HG03097 (cell line): ENCODE results near the gene LIMCH1.
"Not testable (repeated sequence)": the region's sequence is repeated elsewhere in the genome, so short reads cannot be mapped to it uniquely, and the experiment has no call there.

Experiments used
- ATAC-seq: cut with Tn5 transposase; IDR thresholded peaks from one replicate; pipeline ENCODE4 v1.9.1; 2021; ENCODE audit not compliant: unreplicated experiment, low FRiP score

Gene LIMCH1

DNA sequence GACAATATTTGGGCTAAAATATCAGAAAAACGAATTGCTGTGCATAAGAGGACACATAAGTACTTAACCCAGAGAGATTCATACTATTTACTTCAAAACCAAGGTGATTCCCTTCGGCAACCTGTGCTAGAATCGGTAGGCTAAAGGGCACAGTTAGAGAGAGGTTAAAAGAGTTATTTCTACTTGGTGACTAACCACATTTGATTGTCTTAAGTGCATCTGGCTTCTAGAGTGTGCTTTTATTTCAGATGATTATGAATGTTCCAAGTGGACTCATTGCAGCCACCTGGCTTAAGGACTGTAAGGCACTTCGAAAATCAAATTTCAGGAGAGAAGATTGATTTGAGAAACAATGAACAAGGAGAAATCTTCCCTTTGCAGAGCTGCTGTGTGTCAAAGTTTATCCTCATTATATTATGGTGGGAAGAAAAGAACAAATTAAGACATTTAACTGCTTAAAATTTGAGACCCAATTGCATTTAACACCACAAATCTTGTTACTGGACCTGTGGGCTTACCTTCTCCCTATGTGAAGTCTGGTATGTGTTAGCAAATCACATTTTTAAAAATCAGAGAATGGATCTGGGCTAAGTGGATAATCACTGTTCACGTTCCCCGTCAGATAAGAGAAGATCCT lies 176.5 kb downstream of the LIMCH1 start:
- no peak for ATAC-seq

DNA sequence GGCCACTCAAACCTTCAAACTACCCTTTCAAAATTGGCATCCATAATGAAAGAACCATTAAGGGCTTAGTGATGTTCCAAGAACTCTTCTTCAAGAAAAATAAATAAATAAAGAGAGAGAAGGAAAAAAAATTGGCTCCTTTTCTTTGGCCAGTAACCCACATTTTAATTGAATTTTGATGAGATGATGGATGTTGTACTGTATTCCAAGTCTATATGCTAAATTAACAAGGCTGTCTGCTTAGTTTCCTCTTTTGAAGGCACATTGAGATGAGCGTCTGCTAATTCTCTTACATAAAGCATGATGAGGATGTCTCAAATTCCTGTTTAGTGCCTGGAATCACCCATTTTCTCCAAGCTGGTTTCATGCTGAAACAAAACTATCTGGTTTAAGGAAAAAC lies 177.2 kb downstream of the LIMCH1 start:
- ATAC-seq: no peak

DNA sequence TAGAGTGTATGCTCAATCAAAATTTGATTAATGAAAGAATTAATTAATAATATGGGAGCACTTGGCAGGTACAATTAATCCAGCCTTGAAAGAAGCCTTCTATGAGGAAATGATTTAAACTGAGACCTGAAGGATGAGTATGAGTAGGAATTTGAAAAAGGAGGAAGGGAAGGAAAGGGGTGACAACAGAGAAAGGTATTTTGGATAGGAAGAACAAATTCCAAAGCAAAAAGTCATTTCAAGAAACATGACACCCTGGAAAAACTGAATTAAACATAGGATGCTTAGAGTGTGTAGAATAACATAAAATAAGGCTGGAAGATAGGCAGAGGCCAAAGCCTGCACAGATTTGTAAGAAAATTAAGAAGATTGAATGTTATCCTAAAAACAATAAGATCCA lies 180.9 kb downstream of the LIMCH1 start:
- ATAC-seq: no peak

DNA sequence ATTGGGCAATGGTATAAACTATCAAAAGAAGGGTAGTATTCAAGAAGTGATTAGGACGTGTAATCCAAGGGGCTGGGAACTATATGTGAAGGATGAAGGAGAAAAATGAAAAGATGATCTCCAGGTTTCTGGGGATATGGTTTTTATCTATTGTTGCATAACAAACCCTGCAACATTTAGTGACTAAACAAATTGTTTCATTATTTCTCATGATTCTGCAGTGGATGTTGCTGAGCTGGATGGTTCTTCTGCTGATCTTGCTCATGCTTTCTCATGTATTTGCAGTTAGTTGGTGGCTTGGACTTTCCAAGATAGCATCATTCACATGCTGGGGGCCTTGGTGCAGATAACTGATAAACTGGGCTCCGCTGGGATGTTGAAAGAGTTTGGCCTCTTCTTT lies 181.5 kb downstream of the LIMCH1 start:
- ATAC-seq: no peak

DNA sequence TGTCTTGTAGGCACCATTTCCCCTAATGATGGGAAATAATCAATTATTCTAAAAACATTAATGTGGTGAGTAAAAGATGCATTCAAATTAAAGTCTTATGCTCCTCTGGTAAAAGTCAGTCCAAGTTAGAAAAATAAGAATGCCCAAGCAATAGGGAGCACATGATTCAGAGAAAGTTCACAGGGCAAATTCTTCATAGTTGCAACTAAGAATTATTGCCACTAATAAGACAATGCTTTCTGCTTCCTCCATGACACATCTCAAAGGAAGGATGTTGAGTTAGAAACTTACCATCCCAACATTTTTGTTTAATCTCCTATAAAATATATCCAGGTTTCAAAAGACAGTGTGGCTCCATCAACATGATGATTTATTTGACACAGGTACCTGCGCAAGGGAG lies 184.2 kb downstream of the LIMCH1 start:
- ATAC-seq: no peak

DNA sequence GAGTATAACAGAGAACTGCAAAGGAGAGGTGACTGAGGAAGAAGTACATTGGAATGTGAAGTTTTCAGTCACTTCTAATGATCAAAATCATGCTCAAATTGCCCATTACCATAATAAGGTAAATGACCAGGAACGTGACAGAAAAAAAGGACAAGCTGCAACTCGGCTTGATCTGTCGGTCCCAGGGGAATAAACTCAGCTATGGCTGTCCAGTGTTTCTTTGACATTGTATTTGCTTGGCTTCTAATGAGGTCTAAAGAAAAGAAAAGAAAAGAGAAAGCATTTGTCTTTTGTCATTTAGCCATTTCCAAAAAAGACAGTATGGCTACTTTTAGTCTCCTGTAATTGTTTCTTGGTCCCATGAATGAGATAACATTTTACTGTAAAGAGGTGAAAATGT lies 185.3 kb downstream of the LIMCH1 start:
- no peak for ATAC-seq

DNA sequence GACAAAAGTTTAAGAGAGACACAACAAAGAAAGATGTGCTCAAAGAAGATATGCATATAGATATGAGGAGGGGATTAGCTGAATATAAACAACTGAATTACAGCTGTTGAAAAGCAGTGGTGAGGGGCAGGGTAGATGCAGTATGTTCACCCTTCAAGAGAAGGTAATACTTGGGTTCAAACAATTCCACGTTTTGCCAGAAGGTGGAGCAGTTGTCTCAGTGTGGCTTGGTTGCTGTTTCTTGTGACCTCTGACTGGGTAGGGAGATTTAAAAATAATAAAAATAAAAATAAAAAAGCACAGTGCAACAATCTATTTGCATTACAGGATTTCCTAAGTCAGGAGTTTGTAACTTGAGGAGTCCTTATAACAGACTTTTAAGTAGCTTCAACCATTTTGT lies 187.3 kb downstream of the LIMCH1 start:
- no peak for ATAC-seq

DNA sequence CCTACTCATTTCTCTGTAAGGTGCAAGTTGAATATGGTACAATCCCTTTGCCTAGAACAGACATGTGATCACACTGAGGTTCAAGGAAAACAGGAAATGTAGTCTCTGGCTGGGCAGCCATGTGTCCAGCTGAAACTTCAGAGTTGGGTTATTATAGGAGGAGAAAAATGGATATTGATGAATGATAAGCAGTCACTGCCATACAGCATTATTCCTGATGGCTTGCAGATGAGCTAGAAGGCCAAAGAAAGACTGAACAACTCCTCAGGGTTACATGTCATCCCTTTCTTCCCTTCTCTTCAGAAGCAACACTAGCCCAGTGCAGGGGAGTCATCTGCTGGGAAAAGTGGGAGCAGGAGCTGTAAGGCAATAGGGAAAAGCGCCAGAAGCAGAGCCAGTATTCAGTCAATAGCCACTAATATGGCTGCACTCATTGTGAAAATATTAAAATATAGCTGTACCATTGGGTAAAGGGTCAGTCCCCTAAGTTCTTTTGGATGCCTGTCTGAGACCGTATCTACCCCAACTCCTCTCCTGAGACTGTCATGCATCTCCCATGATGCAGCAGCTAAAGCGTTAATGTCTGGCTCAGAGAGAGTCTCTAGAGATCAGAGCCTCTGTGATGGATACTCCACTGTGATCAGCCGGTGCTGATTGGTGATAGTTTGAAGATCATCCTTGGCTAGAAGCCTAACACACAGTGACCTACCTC lies 190.1 kb downstream of the LIMCH1 start:
- no peak for ATAC-seq

DNA sequence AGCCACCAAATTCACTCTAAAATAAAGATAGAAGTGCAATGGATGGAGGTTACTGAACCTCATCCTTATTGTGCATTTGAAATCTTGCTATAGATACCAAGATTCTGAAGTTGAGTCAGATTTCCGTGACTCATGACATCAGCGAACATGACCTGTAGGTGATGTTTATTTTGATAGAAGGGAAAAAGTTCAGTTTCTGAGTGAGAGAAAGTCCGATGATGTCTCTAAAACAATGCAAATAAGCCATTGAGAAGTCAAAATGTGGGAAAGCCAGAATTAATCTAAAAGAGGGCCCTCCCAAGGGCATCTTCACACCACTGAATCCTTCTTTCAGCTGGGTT lies 190.6 kb downstream of the LIMCH1 start:
- no peak for ATAC-seq

DNA sequence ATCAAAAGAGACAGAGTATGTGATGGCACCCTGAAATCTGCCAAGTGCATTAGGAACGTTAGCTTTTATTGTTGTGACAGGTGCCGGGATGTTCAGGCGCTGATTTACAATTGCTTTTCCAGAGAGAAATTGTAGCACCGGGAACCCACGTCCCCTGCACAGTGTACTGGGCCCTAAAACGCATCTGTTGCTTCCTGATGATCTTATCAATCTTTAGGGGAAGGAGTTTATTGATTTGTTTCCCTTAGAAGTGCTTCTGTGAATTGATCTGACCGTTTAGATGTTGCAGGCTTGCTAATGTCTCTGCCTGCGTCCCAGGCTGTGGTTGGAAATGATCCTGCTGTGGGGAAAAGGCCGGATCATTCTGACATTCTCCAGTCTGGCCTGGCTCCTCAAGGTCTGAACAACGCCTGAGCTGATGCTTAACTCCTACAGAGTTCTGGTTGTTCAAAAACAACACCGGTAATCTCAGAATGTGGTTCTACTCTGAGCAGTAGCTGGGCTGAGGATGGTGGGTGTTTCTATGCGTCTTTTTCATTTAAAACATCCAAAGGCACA lies 193.7 kb downstream of the LIMCH1 start:
- ATAC-seq: no peak

DNA sequence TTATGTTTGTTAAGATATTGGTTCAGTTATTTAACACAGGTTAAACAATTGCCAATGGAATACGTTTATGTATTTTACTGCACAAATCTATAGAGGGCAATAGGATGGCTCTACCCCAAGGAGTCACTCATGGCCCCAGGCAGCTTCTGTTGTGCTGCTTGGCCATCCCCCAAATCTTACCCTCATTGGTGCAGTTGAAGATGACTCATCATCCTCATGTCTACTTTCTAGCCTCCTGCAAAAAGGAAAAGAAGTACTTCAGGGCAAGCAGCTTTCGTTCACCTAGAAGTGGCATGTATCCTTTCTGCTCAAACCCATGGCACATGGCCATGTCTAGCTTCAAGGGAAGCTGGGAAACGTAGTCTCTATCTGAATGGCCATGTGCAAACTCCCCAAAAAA lies 196.4 kb downstream of the LIMCH1 start:
- no peak for ATAC-seq

DNA sequence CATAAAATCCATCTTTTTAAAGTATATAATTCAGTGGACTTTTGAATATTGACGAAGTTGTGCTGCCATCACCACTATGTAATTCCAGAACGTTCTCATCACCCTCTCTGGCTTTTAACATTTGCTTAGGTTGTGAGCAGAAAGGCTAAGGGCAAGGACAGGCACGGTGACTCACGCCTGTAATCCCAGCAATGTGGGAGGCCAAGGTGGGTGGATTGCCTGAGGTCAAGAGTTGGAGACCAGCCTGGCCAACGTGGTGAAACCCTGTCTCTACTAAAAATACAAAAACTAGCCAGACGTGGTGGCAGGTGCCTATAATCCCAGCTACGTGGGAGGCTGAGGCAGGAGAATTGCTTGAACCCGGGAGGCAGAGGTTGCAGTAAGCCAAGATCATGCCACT lies 199.5 kb downstream of the LIMCH1 start:
- ATAC-seq: not testable (repeated sequence)

DNA sequence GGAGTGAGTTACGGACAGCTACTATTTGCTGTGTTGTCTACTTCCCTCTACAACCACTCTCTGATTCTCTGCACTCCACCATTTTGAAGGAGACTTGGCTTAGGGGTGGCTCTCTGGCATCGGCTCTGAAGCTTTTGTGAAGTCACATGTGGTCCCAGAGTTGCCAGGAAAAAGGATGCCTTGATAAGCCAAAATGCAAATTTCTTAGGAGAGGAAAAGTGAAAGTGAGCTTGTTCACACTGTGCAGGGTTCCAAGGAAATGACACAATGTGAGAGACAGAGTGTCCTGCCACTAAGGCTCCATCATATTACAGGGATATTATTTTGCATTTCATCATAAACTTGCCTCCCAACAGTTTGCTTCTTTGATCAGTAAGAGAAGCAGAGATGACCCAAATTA lies 203.4 kb downstream of the LIMCH1 start:
- ATAC-seq: no peak

DNA sequence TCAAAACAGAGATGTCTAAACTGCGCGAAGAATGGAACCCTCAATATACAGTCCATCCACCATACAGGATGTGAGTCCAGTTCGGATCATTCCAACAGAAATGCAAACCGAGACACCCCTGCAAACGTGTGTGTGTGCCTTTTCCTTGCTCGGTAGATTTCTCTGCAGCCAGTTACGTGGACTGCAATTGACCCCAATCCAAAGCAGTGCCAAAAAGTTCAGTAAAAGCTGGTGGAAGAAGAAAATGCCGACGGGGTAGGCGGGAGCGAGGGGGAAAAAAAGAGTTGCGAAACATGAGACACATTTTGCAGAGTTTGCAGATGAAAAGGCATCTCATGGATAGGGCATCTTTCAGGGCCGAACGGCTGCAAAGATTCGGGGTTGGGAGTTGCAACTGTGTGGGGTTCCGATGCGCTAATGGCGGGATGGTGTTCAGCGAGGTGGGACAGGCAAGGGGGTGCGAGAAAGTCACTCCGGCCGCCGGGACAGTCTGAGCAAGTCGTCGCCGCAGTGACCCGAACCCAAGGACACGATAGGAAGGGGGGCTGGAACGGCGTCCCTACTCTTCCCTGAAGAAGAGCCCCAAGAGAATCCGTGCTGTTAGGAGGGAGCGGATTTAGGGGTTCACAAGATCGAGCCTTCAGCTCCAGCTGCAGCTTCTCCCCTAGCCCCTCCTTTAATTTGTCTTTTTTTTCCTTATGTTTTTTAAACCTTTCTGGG lies 206.8 kb downstream of the LIMCH1 start:
- ATAC-seq: no peak

DNA sequence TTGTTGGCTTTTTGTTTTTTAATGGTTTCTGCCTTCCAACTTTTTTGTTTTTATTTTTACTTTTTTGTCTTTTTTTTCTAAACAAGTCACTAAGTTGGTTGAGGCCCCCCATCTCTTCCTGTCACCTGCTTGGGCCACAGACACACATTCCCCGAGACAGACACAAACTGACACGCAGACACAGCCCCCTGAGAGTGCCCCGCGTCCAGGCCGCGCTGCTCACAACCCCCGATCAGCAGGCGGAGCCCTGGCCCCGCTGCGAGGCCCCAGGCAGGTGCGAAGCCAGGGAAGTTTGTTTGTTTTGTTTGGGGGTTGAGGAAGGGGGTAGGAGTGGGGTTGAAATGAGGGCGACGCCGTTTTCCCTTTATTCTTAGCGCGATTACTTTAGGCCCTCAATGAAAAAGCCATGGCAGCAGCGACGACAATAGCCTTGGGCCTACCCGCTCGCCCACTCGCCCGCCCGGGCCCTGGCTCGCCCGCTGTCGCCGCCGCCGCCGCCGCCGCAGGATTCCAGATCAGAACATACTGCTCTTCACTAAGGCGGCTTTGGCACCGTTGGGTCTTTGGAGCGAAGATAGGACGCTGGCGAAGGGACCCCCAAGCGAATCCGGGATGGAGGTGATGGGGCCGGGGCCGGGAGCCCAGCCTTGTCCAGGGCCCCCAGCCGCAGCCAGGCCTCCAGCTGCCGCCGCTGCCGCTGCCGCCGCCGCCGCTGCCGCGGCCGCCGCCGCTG lies 207.5 kb downstream of the LIMCH1 start:
- ATAC-seq: no peak

DNA sequence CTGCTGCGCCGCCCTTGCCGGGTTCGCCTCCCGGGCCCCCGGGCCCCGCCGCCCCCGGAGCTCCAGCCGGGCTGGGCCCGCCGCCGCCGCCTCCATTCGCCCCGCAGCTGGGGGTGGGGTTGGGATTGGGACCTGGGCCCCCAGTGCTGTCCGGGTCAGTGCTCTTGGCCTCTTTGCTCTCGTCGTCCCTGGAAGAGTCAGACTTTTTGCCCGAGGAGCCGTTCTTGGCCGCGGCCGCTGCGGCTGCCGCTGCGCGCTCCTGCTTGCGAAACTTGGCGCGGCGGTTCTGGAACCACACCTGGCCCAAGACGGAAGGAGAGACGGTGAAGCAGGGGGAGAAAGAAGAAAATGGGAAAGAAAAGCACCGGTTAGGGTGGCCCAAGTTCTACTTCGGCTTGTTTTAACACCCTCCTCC lies 208.1 kb downstream of the LIMCH1 start:
- no peak for ATAC-seq

DNA sequence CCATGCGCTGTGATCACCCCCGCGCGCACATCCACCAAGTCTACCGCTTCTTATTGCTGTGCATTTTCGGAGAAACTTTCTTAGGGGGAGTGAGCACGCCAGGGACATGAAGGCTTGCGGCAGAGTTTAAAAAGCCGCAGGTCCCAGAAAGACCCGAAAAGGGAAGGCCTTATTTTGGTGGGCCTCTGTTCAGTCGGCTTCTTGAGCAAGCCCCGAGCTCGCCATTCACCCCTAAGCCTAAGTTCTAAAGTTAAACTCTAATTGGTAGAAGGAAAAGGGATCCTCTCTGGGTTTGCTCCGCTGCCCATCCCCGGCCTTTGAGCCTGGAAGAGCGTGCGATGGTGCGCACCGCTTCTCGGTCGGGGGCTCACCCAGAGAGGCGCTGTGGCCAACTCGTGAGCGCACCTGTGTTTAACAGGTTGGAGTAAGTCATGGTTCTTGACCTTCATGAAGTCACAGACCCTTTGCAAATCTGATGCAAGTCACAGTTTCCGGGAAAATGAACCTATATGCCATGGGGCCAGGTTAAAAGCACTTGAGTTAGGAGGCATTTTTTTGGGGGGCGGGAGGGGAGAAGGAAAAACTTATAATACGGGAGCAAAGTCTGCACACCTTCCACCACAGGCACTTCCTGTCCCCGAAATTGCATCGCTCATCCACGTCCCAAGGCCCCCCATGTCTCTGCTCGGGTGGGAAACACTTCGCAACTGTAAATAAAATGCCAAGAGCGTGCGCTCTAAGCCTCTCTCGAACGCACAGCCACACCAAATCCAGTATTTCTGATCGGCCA lies 208.7 kb downstream of the LIMCH1 start:
- no peak for ATAC-seq

DNA sequence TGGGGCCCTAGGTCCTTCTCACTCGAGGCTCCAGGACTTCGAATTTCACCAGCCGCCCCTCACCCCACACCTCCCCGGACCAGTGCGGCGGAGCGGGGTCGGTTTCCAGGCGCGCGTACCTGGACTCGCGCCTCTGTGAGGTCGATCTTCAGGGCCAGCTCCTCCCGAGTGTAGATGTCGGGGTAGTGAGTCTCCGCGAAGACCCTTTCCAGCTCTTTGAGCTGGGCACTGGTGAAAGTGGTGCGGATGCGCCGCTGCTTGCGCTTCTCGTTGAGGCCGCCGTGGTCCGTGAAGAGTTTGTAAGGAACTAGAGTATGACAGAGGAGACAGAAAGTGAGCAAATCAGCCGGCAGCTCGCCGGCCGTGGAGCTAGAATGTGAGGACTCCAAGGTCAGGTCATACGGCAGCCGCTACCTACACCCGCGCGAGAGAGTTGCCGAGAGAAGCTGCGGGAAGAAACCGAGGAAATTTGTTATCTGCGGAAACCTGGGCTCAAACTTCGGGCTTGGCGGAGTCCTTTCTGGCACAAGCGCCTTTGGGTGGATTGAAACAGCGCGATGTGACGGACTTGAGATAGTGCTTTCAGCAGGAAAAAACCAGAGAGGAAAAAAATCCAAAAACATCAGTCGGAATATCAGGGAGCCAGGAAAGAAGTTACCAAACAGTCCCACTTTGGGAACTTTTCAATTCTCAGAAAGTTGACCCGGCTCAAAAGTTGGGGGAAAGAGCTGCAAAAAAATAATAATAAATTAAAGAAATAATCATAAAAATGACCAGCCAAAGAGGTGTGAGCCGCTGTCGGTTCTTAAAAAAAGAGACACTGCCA lies 209.5 kb downstream of the LIMCH1 start:
- no peak for ATAC-seq

DNA sequence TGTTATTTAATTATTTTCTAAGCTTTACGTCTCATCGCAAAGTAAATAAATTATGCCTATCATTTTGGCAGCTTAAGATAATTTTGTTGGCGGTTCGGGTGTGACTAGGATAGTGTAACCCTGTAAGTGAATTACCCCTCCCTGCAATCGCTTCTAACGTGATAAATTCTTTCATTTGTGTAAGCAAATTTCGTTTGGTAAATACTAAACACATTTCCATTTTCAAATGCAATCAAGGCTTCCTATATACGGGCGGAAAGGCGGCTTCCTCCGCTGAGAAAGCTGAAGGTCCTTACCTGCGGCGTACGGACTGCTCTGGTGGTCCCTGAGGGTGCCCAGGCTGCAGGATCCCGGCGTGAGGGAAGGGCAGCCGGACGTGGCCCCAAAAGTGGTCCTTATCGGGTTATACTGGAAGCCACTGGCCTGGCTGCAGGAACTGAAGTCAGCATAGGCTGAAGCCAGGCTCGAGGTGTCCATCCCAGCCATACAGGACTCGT lies 210.2 kb downstream of the LIMCH1 start:
- no peak for ATAC-seq
